Activated T-helper 1 cell treated with anti-CD3 and anti-CD28 coated beads, Interleukin-12 subunit alpha, Interleukin-12 subunit beta, Interleukin-2, Interleukin-4 antibody, amounts not matched to agents 30 ng/mL and 10 ng/mL and 1 ng/mL, durations not matched to agents 14 hours and 24 hours and 36 hours (primary cell): ENCODE results near the gene RALGPS1. TPM values are rescaled to one million over a fixed set of nuclear protein-coding genes. Genes with fewer than 3 reads are reported as not detected.

Source experiments
- DNase-seq: peaks from one replicate; pipeline ENCODE4 v3.0.0; 2021; ENCODE audit warnings: low spot score
- H3K27ac Mint-ChIP-seq: one replicate; pipeline ENCODE4 v1.8.0; 2021; ENCODE audit warnings: mild to moderate bottlenecking, mixed read lengths
- H3K27me3 Mint-ChIP-seq: one replicate; pipeline ENCODE4 v1.8.0; 2022; ENCODE audit warnings: mild to moderate bottlenecking, moderate library complexity, mixed read lengths; ENCODE audit not compliant: insufficient read depth
- H3K36me3 Mint-ChIP-seq: one replicate; pipeline ENCODE4 v1.8.0; 2021; ENCODE audit warnings: low read depth, mixed read lengths
- H3K4me1 Mint-ChIP-seq: one replicate; pipeline ENCODE4 v1.8.0; 2021; ENCODE audit warnings: low read depth, mixed read lengths
- H3K4me3 Mint-ChIP-seq: one replicate; pipeline ENCODE4 v1.8.0; 2021; ENCODE audit warnings: mild to moderate bottlenecking, moderate library complexity, mixed read lengths
- H3K9me3 Mint-ChIP-seq: one replicate; pipeline ENCODE4 v1.8.0; 2021; ENCODE audit warnings: mixed read lengths
- intact Hi-C: fragments of 100-400 bp; cut with micrococcal nuclease; formaldehyde crosslinking; loops from one replicate; pipeline ENCODE4 v1.15.1; 2024
- total RNA-seq: library from RNA; stranded (reverse); gene quantifications from 2 replicates; pipeline ENCODE4 v1.2.3, GENCODE V29; 2022

RALGPS1 gene
- total RNA-seq, 1 donor from 2014 or later, result 1.4 TPM

DNA sequence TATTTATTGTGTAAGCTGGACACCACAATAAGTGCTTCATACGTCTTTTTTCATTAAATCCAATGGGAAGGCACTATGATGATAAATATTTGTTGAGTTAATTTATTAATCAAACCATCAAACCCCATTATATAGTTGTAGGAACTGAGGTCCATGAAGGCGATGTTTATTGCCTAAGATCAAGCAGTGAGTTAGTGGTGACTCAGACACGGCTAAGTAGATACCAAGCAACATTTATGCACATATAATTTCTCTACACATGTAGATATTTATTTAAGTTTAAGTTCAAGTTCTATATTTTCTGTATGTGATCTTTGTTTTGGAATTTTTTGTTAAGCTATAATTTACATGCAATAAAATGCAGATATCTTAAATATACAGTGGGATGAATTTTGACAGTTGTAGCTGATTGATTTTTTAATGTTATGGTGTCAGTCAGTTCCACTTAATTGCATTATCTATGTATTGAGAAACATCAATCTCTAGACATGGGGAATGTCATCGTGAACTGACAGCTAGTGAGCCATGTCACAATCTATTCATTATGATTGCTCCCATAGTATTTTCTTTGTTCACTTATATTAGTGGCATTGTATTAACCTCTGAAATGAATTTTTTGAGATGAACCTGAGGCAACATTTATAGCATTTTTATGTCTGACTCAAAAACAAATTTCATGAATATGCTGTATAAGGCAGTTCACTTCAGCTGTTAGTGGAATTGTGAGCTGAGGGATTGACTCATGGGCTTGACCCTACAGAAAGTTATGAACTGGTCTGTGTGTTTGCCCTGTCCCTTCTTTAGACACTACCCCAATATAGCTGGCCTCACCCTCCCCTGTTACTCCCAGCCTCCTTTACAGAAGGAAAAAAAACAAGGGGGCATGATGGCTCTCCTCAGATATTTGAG, 338.1 kb downstream of the RALGPS1 start:
- Mint-ChIP-seq H3K27me3 (peaks cover 41% of the 10 kb centered on the region), H3K4me3 (no peak overlapping the region), H3K27ac (no peak overlapping the region), H3K4me1 (no peaks in the 10 kb centered on the region), H3K9me3 (no peaks in the 10 kb centered on the region), H3K36me3 (no peaks in the 10 kb centered on the region)
- no peak for DNase-seq
- intact Hi-C loops, result no loop called here

DNA sequence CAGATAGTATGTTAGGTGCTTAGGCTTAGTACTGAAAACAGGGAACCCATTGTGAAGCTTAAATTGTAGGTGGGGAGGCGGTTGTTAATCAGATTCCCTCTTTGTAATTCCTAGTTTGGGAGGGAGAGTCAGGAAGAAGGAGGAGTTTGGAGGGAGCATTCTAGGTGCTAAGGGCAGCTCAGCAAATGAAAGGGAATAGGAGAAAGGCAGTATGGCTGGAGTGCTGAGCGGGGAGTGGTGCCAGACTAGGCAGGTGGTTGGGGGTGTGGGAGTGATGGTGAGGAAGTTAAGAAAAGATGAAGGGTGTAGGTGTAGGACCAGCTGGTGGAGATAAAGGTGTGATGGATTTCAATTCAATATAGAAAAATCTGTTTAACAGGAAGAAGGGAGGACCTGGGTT, 338.9 kb downstream of the RALGPS1 start:
- H3K27ac Mint-ChIP-seq, result no peak overlapping the region
- intact Hi-C loops, result no loop called here
- DNase-seq, result no peak
- no peaks in the 10 kb centered on the region for H3K9me3 Mint-ChIP-seq
- H3K27me3 Mint-ChIP-seq, result peaks cover 43% of the 10 kb centered on the region
- H3K36me3 Mint-ChIP-seq, result no peaks in the 10 kb centered on the region
- H3K4me1 Mint-ChIP-seq, result no peaks in the 10 kb centered on the region
- H3K4me3 Mint-ChIP-seq, result no peak overlapping the region

DNA sequence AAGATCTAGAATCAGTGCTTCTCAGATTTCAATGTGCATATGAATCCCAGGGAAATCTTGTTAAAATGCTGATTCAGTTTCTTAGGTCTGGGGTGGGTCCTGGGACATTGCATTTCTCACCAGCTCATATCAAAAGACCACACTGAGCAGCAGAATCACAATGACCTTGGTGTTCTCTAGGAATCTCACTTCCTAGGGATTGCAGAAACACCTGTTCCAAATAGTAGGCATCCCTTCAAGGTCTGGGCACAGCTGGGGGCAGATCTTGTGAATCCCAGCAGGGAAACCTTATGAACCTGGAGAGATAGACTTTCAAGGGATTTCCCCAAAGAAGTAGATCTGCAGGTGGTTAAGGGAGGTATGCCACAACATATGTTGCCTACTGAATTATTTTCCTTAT, 341.1 kb downstream of the RALGPS1 start:
- H3K4me1 Mint-ChIP-seq, result no peaks in the 10 kb centered on the region
- intact Hi-C loops, result no loop called here
- H3K27me3 Mint-ChIP-seq, result peaks cover 29% of the 10 kb centered on the region
- no peak overlapping the region for H3K4me3 Mint-ChIP-seq
- H3K36me3 Mint-ChIP-seq, result no peaks in the 10 kb centered on the region
- H3K9me3 Mint-ChIP-seq, result no peaks in the 10 kb centered on the region
- no peak overlapping the region for H3K27ac Mint-ChIP-seq
- DNase-seq, result no peak

DNA sequence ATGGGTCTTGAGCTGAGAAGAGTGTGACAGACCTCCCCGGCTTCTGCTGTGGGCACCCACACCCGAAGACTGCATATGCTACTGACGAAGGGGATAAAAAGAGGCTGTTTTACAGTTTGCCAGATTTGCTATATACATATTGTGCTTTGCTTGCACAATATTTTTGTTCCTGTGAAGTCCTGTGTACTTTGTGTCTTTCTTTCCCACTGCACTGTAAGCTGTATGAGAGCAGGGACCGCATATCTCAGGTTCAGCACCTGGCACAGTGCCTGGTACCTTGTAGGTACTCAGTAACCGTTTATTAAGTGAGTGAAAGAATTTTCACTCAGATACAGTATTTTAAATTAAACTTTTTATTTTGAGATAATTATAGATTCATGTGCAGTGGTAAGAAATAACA, 341.7 kb downstream of the RALGPS1 start:
- Mint-ChIP-seq H3K27me3 (peaks cover 25% of the 10 kb centered on the region), H3K4me1 (no peaks in the 10 kb centered on the region), H3K9me3 (no peaks in the 10 kb centered on the region), H3K36me3 (no peaks in the 10 kb centered on the region), H3K4me3 (no peak overlapping the region), H3K27ac (no peak overlapping the region)
- no peak for DNase-seq
- intact Hi-C loops, result no loop called here

DNA sequence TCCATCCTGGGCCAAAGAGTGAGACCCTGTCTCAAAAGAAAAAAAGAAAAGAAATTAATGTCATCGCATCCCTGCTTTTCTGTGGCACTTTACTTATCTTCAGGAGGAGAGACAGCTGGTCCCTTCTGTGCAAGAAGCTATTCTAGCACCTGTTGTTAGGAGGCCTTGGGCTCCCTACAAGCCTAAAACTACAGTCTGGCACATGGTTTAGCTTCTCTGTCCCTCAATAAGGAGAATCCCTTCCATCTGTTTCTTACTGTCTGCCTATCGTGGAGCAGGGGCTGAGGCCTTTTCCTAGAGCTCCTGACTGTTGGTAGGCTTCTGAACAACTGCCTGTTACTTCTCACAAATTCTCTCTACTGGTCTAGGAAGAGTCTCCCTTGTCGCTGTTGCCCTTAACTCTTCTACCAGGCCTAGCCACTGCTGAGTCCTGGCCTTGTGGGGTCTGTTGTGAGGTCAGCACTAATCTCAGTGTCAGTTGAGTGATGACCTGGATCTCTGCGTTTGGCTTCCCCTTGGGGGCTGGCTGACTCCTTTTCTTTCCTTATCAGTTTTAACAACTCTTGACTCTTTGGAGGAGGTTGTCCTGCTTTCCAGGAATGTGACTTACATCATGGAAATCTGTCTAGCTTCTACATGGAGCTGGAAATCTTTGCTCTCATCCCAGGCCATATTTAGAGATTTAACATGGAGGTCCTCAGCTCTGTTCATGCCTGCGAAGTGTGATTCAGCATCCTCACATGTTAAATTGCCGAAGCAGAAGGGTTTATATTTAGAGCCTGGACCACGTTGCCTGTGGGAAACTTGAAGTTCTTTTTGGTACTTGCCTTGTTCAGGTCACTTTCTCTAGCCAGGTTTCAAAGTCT, 344.3 kb downstream of the RALGPS1 start:
- Mint-ChIP-seq H3K4me3 (no peak overlapping the region), H3K27ac (no peak overlapping the region), H3K4me1 (no peaks in the 10 kb centered on the region), H3K27me3 (peaks cover 25% of the 10 kb centered on the region), H3K9me3 (no peaks in the 10 kb centered on the region), H3K36me3 (no peaks in the 10 kb centered on the region)
- no peak for DNase-seq
- intact Hi-C loops, result no loop called here

DNA sequence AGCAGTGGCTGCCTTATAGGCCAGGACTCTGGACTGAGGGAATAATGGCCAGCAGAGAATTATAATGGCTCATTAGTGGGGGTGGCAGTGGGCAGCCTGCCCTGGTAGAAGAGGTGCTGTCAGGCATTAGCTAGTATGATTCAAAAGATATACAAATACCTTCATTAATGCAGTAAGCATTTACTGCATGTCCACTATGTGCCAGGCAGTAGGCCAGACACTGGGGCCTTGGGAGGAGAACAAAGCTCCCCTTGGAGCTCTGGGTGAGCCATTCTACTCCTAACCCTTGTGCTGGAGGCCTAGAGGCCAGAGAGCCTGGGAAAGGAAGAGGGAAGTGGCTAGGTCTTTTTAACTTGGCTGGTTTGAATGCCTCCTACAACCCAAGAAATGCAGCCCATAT, 348.0 kb downstream of the RALGPS1 start:
- no peak overlapping the region for H3K27ac Mint-ChIP-seq
- peaks cover 26% of the 10 kb centered on the region for H3K27me3 Mint-ChIP-seq
- H3K36me3 Mint-ChIP-seq, result no peaks in the 10 kb centered on the region
- H3K4me3 Mint-ChIP-seq, result no peak overlapping the region
- DNase-seq, result no peak
- H3K4me1 Mint-ChIP-seq, result no peaks in the 10 kb centered on the region
- H3K9me3 Mint-ChIP-seq, result no peaks in the 10 kb centered on the region
- intact Hi-C loops, result no loop called here

DNA sequence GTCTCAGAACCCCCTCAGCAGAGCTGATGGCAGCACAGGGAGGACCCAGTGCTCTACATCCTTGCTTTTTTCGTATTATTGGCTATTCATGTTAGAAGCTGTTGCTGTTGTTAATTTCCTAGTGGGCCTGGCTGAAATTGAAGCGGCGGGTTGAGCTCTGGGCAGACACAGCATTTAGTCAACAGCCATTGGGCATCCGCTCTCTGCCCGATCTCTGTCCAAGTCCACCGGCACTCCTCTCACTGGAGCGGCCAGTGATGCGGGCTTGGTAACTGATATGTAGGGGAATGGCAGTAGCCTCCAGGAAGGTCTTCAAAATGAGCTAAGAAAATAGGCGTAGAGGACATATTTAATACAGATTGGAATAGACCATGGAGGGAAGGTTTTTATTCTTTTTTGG, 348.7 kb downstream of the RALGPS1 start:
- H3K4me3 Mint-ChIP-seq, result no peak overlapping the region
- H3K9me3 Mint-ChIP-seq, result no peaks in the 10 kb centered on the region
- no peak for DNase-seq
- H3K27me3 Mint-ChIP-seq, result peaks cover 29% of the 10 kb centered on the region
- no peaks in the 10 kb centered on the region for H3K4me1 Mint-ChIP-seq
- H3K36me3 Mint-ChIP-seq, result no peaks in the 10 kb centered on the region
- intact Hi-C loops, result no loop called here
- H3K27ac Mint-ChIP-seq, result no peak overlapping the region

DNA sequence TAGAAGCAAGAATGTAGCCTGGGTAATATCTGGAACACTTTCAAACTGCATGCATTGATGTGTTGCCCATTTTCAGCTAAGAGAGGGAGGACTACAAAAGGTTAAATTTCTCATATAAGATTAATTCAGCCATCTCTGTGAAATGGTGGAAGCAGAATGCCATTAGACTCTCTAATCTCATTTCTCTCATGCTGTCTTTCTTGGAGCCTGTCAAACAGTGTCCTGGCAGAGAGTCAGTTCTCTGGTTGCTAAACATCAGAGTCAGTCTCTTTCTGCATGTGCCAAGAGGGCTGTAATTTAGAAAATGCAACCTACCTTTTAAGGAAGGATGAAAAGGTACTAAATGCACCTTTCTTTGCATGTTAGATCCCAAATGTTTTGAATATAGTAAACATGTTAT, 349.1 kb downstream of the RALGPS1 start:
- Mint-ChIP-seq H3K27me3 (peaks cover 30% of the 10 kb centered on the region), H3K9me3 (no peaks in the 10 kb centered on the region), H3K27ac (no peak overlapping the region), H3K4me3 (no peak overlapping the region), H3K36me3 (no peaks in the 10 kb centered on the region), H3K4me1 (no peaks in the 10 kb centered on the region)
- intact Hi-C loops, result no loop called here
- DNase-seq, result no peak

DNA sequence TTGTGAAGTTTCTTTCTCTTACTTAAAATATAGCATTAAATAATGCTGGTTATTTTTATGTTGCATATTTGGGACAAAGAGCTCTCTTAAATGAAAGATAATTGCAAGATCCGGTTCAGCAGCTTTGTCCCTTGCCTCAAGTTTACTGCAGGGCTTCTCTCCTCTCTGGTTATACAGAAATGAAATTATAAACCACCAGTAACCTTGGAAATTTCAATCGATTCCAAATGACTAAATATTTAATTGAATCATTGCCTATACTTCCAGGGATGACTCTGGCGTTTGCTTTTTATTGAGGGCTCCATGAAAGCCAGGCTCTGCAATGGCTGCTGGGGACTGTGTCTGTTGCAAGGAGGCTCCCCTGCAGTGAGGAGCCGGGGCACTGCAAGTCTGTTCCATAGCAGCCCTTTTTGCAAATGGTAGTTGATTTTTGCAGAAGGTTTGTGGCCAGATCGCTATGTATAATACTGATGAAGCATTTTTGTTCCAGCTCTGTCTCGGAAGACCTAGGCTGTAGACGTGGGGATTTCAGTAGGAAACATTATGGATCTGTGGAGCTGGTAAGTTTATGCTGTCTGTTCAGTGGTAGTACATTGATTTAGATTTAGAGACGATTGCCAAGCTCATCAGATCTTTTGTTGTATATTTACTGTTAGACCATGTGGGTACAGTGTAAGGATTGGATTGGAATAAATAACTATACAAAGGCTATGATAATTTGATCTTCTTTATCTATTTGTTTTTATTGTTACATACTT, 350.1 kb downstream of the RALGPS1 start, which contains the start of gene GARNL3:
GARNL3 (plus strand) TSS at position 313 of the 758 bp plus-strand sequence; CDS start at position 417, 104 bp downstream.
- H3K4me3 Mint-ChIP-seq, result no peak within 1 kb of the TSS
- no peaks in the 10 kb centered on the region for H3K36me3 Mint-ChIP-seq
- no peak for DNase-seq
- H3K27ac Mint-ChIP-seq, result no peak within 1 kb of the TSS
- intact Hi-C loops, result no loop called here
- H3K4me1 Mint-ChIP-seq, result no peaks in the 10 kb centered on the region
- no peaks in the 10 kb centered on the region for H3K9me3 Mint-ChIP-seq
- peaks cover 35% of the 10 kb centered on the region for H3K27me3 Mint-ChIP-seq

DNA sequence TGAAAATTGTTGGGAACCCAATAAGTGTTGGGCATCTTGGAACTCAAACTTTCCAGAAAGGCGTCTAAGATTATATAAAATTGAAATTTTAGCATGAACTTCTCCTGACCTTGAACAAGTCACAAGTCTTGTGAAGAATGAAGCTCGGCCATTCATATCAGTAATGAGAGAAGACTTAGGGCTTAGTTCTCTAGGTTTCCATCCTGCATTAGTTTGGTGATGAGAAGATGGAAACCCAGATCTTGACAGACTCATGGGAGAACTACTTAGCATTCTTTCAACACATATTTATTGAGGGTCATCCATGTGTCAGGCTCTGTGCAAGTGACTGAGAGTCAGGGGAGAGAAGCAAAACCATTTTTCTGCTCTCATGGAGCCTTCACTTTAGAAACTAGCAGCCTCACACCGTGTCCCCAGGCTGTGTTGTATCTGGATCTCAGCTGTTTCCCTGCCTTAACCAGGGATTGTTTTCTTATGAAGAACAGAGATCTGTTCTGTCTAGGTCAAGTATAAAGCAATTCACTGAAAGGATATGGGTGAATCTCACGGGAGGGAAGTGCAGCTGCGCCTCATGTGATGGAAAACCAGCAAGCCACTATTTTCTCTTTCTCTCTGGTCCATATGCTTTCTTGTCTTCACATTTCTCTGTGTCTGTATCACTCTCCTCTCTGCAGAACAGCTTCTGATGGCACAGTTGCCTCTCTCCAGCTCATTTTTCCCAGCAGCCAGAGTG, 353.4 kb downstream of the RALGPS1 start:
- H3K4me3 Mint-ChIP-seq, result no peak overlapping the region
- no peak overlapping the region for H3K27ac Mint-ChIP-seq
- no peaks in the 10 kb centered on the region for H3K4me1 Mint-ChIP-seq
- intact Hi-C loops, result no loop called here
- no peaks in the 10 kb centered on the region for H3K9me3 Mint-ChIP-seq
- DNase-seq, result no peak
- H3K27me3 Mint-ChIP-seq, result peaks cover 44% of the 10 kb centered on the region
- no peaks in the 10 kb centered on the region for H3K36me3 Mint-ChIP-seq

DNA sequence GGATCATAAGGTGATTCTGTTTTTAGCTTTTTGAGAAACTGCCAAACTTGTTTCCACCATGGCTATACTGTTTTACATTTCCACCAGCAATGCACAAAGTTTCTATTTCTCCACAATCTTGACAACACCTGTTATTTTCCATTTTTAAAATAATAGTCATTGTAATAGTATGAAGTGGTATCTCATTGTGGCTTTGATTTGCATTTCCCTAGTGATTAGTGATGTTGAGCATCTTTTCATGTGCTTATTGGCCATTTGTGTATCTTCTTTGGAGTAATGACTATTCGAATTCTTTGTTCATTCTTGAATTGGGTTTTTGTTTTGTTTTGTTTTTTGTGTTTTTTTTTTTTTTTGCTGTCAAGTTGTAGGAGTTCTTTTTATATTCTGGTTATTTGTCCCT, 354.9 kb downstream of the RALGPS1 start:
- intact Hi-C loops, result no loop called here
- Mint-ChIP-seq H3K4me1 (no peaks in the 10 kb centered on the region), H3K36me3 (no peaks in the 10 kb centered on the region), H3K27ac (no peak overlapping the region), H3K4me3 (no peak overlapping the region), H3K9me3 (no peaks in the 10 kb centered on the region), H3K27me3 (peaks cover 38% of the 10 kb centered on the region)
- no peak for DNase-seq
